Endometrial microvascular endothelial cells (primary cell): ENCODE measurements around the gene INSC. TPM values are rescaled to one million over a fixed set of nuclear protein-coding genes. Genes with fewer than 3 reads are reported as not detected.

Experiments used
- total RNA-seq: library from RNA; depleted of rRNA; stranded (reverse); fragments of >200 nt; gene quantifications from one replicate; pipeline ENCODE4 v1.2.3, GENCODE V29; 2015; ENCODE audit errors: inconsistent ontology term

INSC gene
- total RNA-seq, 1 donor from 2014 or later, result 0.19 TPM

Other genes with a start within 250 kb of the INSC start
- gene CYP2R1, start 222.7 kb upstream of the INSC start, total RNA-seq, result 12.4 TPM
- not detected for gene CALCA, start 142.6 kb upstream of the INSC start, total RNA-seq
- not detected for gene CALCB, start 41.3 kb upstream of the INSC start, total RNA-seq